H9 (cell line): ENCODE data around the gene ELOA. TPM values are rescaled to one million over a fixed set of nuclear protein-coding genes. Genes with fewer than 3 reads are reported as not detected.

Source experiments
- DNase-seq: peaks from one replicate; pipeline ENCODE4 v3.0.0-alpha.2; 2017
- H2AFZ ChIP-seq: one replicate; pipeline ENCODE4 v1.6.1; 2013; ENCODE audit warnings: mild to moderate bottlenecking, low read length, control low read depth, moderate library complexity
- H2AK5ac ChIP-seq: 2 replicates; pipeline ENCODE4 v1.6.1; 2013; ENCODE audit warnings: low read length, control low read depth, mixed read lengths; ENCODE audit not compliant: insufficient read length
- H2BK120ac ChIP-seq: one replicate; pipeline ENCODE4 v1.6.1; 2013; ENCODE audit warnings: low read depth, mild to moderate bottlenecking, low read length, control low read depth, inconsistent platforms; ENCODE audit not compliant: poor library complexity, severe bottlenecking
- H2BK12ac ChIP-seq: 2 replicates; pipeline ENCODE4 v1.6.1; 2013; ENCODE audit warnings: low read length, control low read depth, mixed read lengths, low read depth; ENCODE audit not compliant: insufficient read length
- H2BK15ac ChIP-seq: 2 replicates; pipeline ENCODE4 v1.6.1; 2013; ENCODE audit warnings: low read depth, low read length, control low read depth
- H2BK20ac ChIP-seq: one replicate; pipeline ENCODE4 v1.6.1; 2013; ENCODE audit warnings: low read depth, mild to moderate bottlenecking, low read length, control low read depth, inconsistent platforms; ENCODE audit not compliant: poor library complexity, severe bottlenecking
- H2BK5ac ChIP-seq: 2 replicates; pipeline ENCODE4 v1.6.1; 2013; ENCODE audit warnings: low read length, control low read depth, mixed read lengths; ENCODE audit not compliant: insufficient read length
- H3K14ac ChIP-seq: 2 replicates; pipeline ENCODE4 v1.6.1; 2013; ENCODE audit warnings: low read length, control low read depth; ENCODE audit not compliant: insufficient read depth
- H3K18ac ChIP-seq: 2 replicates; pipeline ENCODE4 v1.6.1; 2013; ENCODE audit warnings: low read depth, mild to moderate bottlenecking, mixed read lengths, low read length, control low read depth; ENCODE audit not compliant: insufficient read length
- H3K23ac ChIP-seq: 2 replicates; pipeline ENCODE4 v1.6.1; 2013; ENCODE audit warnings: low read length, control low read depth, mixed read lengths, low read depth; ENCODE audit not compliant: insufficient read length
- H3K23me2 ChIP-seq: 2 replicates; pipeline ENCODE4 v1.6.1; 2013; ENCODE audit warnings: low read depth, mild to moderate bottlenecking, mixed read lengths, low read length, control low read depth; ENCODE audit not compliant: insufficient read length, poor library complexity, severe bottlenecking
- H3K27ac ChIP-seq: 2 replicates; pipeline ENCODE4 v1.5.1; 2013; ENCODE audit warnings: low read length, control low read depth, mixed read lengths, low read depth; ENCODE audit not compliant: insufficient read length
- H3K27me3 ChIP-seq: 2 replicates; pipeline ENCODE4 v1.6.1; 2013; ENCODE audit warnings: low read length, control low read depth, inconsistent platforms; ENCODE audit not compliant: insufficient read depth
- H3K4ac ChIP-seq: 2 replicates; pipeline ENCODE4 v1.6.1; 2013; ENCODE audit warnings: low read depth, mild to moderate bottlenecking, control low read depth, inconsistent platforms, low read length, moderate library complexity
- H3K4me1 ChIP-seq: 2 replicates; pipeline ENCODE4 v1.6.1; 2013; ENCODE audit warnings: low read length, control low read depth, inconsistent platforms; ENCODE audit not compliant: insufficient read depth
- H3K4me2 ChIP-seq: 2 replicates; pipeline ENCODE4 v1.6.1; 2013; ENCODE audit warnings: low read length, control low read depth, mixed read lengths; ENCODE audit not compliant: insufficient read length, insufficient read depth
- H3K56ac ChIP-seq: 2 replicates; pipeline ENCODE4 v1.6.1; 2013; ENCODE audit warnings: low read depth, mild to moderate bottlenecking, mixed read lengths, low read length, control low read depth; ENCODE audit not compliant: insufficient read length
- H3K79me1 ChIP-seq: 2 replicates; pipeline ENCODE4 v1.6.1; 2013; ENCODE audit warnings: low read depth, mild to moderate bottlenecking, moderate library complexity, low read length, control low read depth, inconsistent platforms; ENCODE audit not compliant: insufficient read depth, poor library complexity, severe bottlenecking
- H3K79me2 ChIP-seq: 2 replicates; pipeline ENCODE4 v1.6.1; 2013; ENCODE audit warnings: low read length, control low read depth, inconsistent platforms; ENCODE audit not compliant: insufficient read depth
- H3K9ac ChIP-seq: 2 replicates; pipeline ENCODE4 v1.6.1; 2013; ENCODE audit warnings: low read length, control low read depth, mixed read lengths; ENCODE audit not compliant: insufficient read length; ENCODE audit errors: extremely low read depth
- H3K9me3 ChIP-seq: one replicate; pipeline ENCODE4 v1.6.1; 2013; ENCODE audit warnings: low read depth, low read length, inconsistent platforms; ENCODE audit not compliant: control insufficient read depth
- H3T11ph ChIP-seq: one replicate; pipeline ENCODE4 v1.6.1; 2013; ENCODE audit warnings: mild to moderate bottlenecking, low read length, control low read depth, inconsistent platforms
- H4K20me1 ChIP-seq: one replicate; pipeline ENCODE4 v1.6.1; 2013; ENCODE audit not compliant: control insufficient read depth, insufficient read length, insufficient read depth
- H4K5ac ChIP-seq: 2 replicates; pipeline ENCODE4 v1.6.1; 2013; ENCODE audit warnings: low read depth, mild to moderate bottlenecking, mixed read lengths, low read length, control low read depth; ENCODE audit not compliant: insufficient read length
- H4K8ac ChIP-seq: replicated peaks from 2 replicates; pipeline ENCODE4 v1.6.1; 2013; ENCODE audit warnings: low read length, control low read depth, mixed read lengths, low read depth; ENCODE audit not compliant: insufficient read length
- H4K91ac ChIP-seq: 2 replicates; pipeline ENCODE4 v1.6.1; 2013; ENCODE audit warnings: low read depth, mild to moderate bottlenecking, moderate library complexity, mixed read lengths, low read length, control low read depth; ENCODE audit not compliant: insufficient read length
- H3K27ac Mint-ChIP-seq, 3 experiments: 2 replicates in 2 of 3; 3 replicates in 1 of 3; pipeline ENCODE4 v1.8.0; 2020 to 2021; ENCODE audit warnings: mixed read lengths in 3 of 3, mild to moderate bottlenecking in 1 of 3, moderate library complexity in 1 of 3
- H3K27me3 Mint-ChIP-seq: 2 replicates; pipeline ENCODE4 v1.8.0; 2021; ENCODE audit warnings: low read depth, mild to moderate bottlenecking, moderate library complexity, mixed read lengths
- H3K36me3 Mint-ChIP-seq, 3 experiments: 2 replicates in 2 of 3; 3 replicates in 1 of 3; pipeline ENCODE4 v1.8.0; 2020 to 2021; ENCODE audit warnings: low read depth in 3 of 3, mixed read lengths in 3 of 3; ENCODE audit not compliant: insufficient read depth in 1 of 3
- H3K4me1 Mint-ChIP-seq, 2 experiments: 2 replicates each; pipeline ENCODE4 v1.8.0; 2020; ENCODE audit warnings: mixed read lengths in 2 of 2
- H3K4me3 Mint-ChIP-seq, 2 experiments: 2 replicates in 1 of 2; 3 replicates in 1 of 2; pipeline ENCODE4 v1.8.0; 2020 to 2021; ENCODE audit warnings: mild to moderate bottlenecking in 2 of 2, mixed read lengths in 2 of 2, moderate library complexity in 1 of 2
- H3K9me3 Mint-ChIP-seq, 2 experiments: 2 replicates in 1 of 2; 3 replicates in 1 of 2; pipeline ENCODE4 v1.8.0; 2020; ENCODE audit warnings: mild to moderate bottlenecking in 2 of 2, mixed read lengths in 2 of 2, moderate library complexity in 1 of 2
- CTCF ChIP-seq: fragments of 200-600 bp; sonication (generic); conservative IDR thresholded peaks from 3 replicates; pipeline ENCODE4 v1.8.0; 2021; ENCODE audit warnings: antibody characterized with exemption, mild to moderate bottlenecking
- WGBS: extraction: QIAGEN DNeasy Blood & Tissue Kit; methylation state at CpG from one replicate; pipeline ENCODE4 v1.1.7; 2013; ENCODE audit warnings: missing lambda C conversion rate, low lambda C conversion rate, mixed read lengths; ENCODE audit not compliant: insufficient read length; ENCODE audit errors: extremely low coverage; 5-methylcytosine and 5-hydroxymethylcytosine counted together
- total RNA-seq: library from RNA; stranded (reverse); gene quantifications from 2 replicates; pipeline ENCODE4 v1.2.1, GENCODE V29; 2021

ELOA gene
- total RNA-seq, 1 experiment from 2014 or later, result 66.2 TPM

- peaks cover 6% of the 10 kb centered on the region for H3K23me2 ChIP-seq
- peak within 1 kb of the TSS; percentile 24 for H3K27ac ChIP-seq
- H2BK20ac ChIP-seq, result no peak within 1 kb of the TSS
- no peak within 1 kb of the TSS for H2BK15ac ChIP-seq
- no peak within 1 kb of the TSS for H2BK5ac ChIP-seq
- no peak within 1 kb of the TSS for H2BK120ac ChIP-seq
- no peak within 1 kb of the TSS for H4K5ac ChIP-seq
- peak within 1 kb of the TSS; percentile 79; the same call in 1 of the 2 replicates for H3K14ac ChIP-seq
- H3K56ac ChIP-seq, result no peak within 1 kb of the TSS
- Mint-ChIP-seq H3K4me3 (peak within 1 kb of the TSS; percentile 86 to 92), H3K36me3 (peaks cover 7 to 22% (median 22%) of the 10 kb centered on the region in 3 experiments), H3K9me3 (no peaks in the 10 kb centered on the region), H3K4me1 (peaks cover 9 to 22% of the 10 kb centered on the region in 2 experiments), H3K27ac (peak within 1 kb of the TSS; percentile 94 to 98 (median 96)), H3K27me3 (no peaks in the 10 kb centered on the region)
- no peak within 1 kb of the TSS for H2BK12ac ChIP-seq
- peaks cover 10% of the 10 kb centered on the region; the same call in 1 of the 2 replicates for H3K79me2 ChIP-seq
- TF ChIP-seq CTCF, result no peak
- H3K27me3 ChIP-seq, result no peaks in the 10 kb centered on the region
- H3K4ac ChIP-seq, result no peak within 1 kb of the TSS
- no peaks in the 10 kb centered on the region for H3K9me3 ChIP-seq
- no peaks in the 10 kb centered on the region; the same call in 1 of the 2 replicates for H3K4me1 ChIP-seq
- H4K8ac ChIP-seq, result no peak within 1 kb of the TSS
- H3K23ac ChIP-seq, result no peak within 1 kb of the TSS
- H3K18ac ChIP-seq, result peak within 1 kb of the TSS; percentile 55
- H3K4me2 ChIP-seq, result peak within 1 kb of the TSS; percentile 95
- no peaks in the 10 kb centered on the region for H4K20me1 ChIP-seq
- no CpG with 5 or more reads among the region's 91 CpGs for WGBS
- peak; percentile 84 for DNase-seq
- H2AK5ac ChIP-seq, result no peak within 1 kb of the TSS
- peaks cover 12% of the 10 kb centered on the region for H3K79me1 ChIP-seq
- H4K91ac ChIP-seq, result no peak within 1 kb of the TSS
- peak within 1 kb of the TSS; percentile 97 for H3K9ac ChIP-seq
- peak within 1 kb of the TSS; percentile 43 for H2AFZ ChIP-seq
- no peak within 1 kb of the TSS for H3T11ph ChIP-seq
These were observed 34.9 kb downstream of the ELOA start, which contains the start of gene PITHD1 for GRCh38 chr1:23777979-23778814. Gene PITHD1, plus strand, starts transcription at chr1:23778418. Its CDS starts 98 bp downstream, at chr1:23778516.
